B cell (primary cell): ENCODE measurements around the gene CNOT6.

Experiments
- EZH2 ChIP-seq: IDR thresholded peaks from 2 replicates; pipeline ENCODE4 v1.6.1; 2012; ENCODE audit warnings: borderline replicate concordance, low read depth, mild to moderate bottlenecking, moderate library complexity, low read length; ENCODE audit not compliant: insufficient read depth, poor library complexity, severe bottlenecking
- TF ChIP-seq, protein P1 (sequence below): fragments of 200-600 bp; IDR thresholded peaks from one replicate; pipeline ENCODE4 v1.8.0; 2022; ENCODE audit warnings: antibody characterized with exemption, mild to moderate bottlenecking

DNA sequence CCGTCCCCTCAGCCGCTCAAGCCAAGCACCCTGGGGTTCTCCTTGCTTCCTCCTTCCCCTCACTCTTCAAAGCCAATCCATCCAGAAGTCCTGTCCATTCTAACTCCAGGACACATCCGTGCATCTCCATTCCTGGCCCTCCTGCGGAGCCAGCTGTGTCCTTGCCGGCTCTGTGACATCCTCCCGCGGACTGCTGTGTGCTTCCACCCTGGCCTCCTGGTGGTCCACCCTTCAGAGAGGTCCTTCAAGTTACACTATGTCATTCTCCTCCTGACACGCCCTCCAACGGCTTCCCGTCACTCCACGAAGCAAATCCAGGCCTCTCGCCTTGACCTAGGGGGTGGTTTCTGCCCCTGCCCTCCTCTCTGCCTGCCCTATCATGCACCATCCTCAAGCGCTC, 110.1 kb downstream of the CNOT6 start:
- TF ChIP-seq EZH2, result no peak
- TF ChIP-seq, protein P1, sequence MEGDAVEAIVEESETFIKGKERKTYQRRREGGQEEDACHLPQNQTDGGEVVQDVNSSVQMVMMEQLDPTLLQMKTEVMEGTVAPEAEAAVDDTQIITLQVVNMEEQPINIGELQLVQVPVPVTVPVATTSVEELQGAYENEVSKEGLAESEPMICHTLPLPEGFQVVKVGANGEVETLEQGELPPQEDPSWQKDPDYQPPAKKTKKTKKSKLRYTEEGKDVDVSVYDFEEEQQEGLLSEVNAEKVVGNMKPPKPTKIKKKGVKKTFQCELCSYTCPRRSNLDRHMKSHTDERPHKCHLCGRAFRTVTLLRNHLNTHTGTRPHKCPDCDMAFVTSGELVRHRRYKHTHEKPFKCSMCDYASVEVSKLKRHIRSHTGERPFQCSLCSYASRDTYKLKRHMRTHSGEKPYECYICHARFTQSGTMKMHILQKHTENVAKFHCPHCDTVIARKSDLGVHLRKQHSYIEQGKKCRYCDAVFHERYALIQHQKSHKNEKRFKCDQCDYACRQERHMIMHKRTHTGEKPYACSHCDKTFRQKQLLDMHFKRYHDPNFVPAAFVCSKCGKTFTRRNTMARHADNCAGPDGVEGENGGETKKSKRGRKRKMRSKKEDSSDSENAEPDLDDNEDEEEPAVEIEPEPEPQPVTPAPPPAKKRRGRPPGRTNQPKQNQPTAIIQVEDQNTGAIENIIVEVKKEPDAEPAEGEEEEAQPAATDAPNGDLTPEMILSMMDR, result no peak
